HG03565 (cell line): ENCODE measurements around the gene HELZ.
"Not testable (repeated sequence)": the region's sequence is repeated elsewhere in the genome, so short reads cannot be mapped to it uniquely, and the experiment has no call there.

Source experiments
- ATAC-seq: cut with Tn5 transposase; IDR thresholded peaks from one replicate; pipeline ENCODE4 v1.9.1; 2021; ENCODE audit warnings: mild to moderate bottlenecking, moderate library complexity; ENCODE audit not compliant: unreplicated experiment

HELZ gene

GRCh38 chr17:67229109-67229955 lies 15.7 kb downstream of the HELZ start:
- ATAC-seq: no peak

GRCh38 chr17:67227488-67227887 lies 17.5 kb downstream of the HELZ start:
- ATAC-seq: no peak

GRCh38 chr17:67225316-67225715 lies 19.7 kb downstream of the HELZ start:
- ATAC-seq: no peak

- ATAC-seq: no peak
Observed at GRCh38 chr17:67224736-67225135, 20.3 kb downstream of the HELZ start.

- no peak for ATAC-seq
Observed at GRCh38 chr17:67223924-67224323, 21.1 kb downstream of the HELZ start.

- no peak for ATAC-seq
Observed at GRCh38 chr17:67221062-67221998, 23.7 kb downstream of the HELZ start.

- no peak for ATAC-seq
Observed at GRCh38 chr17:67218385-67218950, 26.5 kb downstream of the HELZ start.

GRCh38 chr17:67217446-67217845 lies 27.6 kb downstream of the HELZ start:
- no peak for ATAC-seq

- no peak for ATAC-seq
Observed at GRCh38 chr17:67216578-67217320, 28.2 kb downstream of the HELZ start.

GRCh38 chr17:67215991-67216421 lies 29.0 kb downstream of the HELZ start:
- no peak for ATAC-seq

GRCh38 chr17:67212714-67213417 lies 32.1 kb downstream of the HELZ start:
- ATAC-seq: no peak

GRCh38 chr17:67212231-67212630 lies 32.8 kb downstream of the HELZ start:
- no peak for ATAC-seq

GRCh38 chr17:67211742-67212141 lies 33.3 kb downstream of the HELZ start:
- ATAC-seq: no peak

GRCh38 chr17:67210915-67211314 lies 34.1 kb downstream of the HELZ start:
- ATAC-seq: no peak

GRCh38 chr17:67208232-67208631 lies 36.8 kb downstream of the HELZ start:
- ATAC-seq: no peak

- ATAC-seq: no peak
Observed at GRCh38 chr17:67203818-67204217, 41.2 kb downstream of the HELZ start.

GRCh38 chr17:67202503-67202902 lies 42.5 kb downstream of the HELZ start:
- ATAC-seq: no peak

GRCh38 chr17:67200727-67201301 lies 44.2 kb downstream of the HELZ start:
- no peak for ATAC-seq

GRCh38 chr17:67198131-67198530 lies 46.9 kb downstream of the HELZ start:
- no peak for ATAC-seq

- ATAC-seq: not testable (repeated sequence)
Observed at GRCh38 chr17:67197023-67197422, 48.0 kb downstream of the HELZ start.
